Glutamatergic neuron (in vitro differentiated cells): Measurements from ENCODE around the gene KIF18B. TPM values are rescaled to one million over a fixed set of nuclear protein-coding genes. Genes with fewer than 3 reads are reported as not detected.
A peak's percentile ranks its signal among the peaks of the same experiment; 100 is the strongest.
"Not testable (repeated sequence)": the region's sequence is repeated elsewhere in the genome, so short reads cannot be mapped to it uniquely, and the experiment has no call there.

ENCODE experiments used
- DNase-seq: peaks from one replicate; pipeline ENCODE4 v3.0.0; 2022
- H3K27ac Mint-ChIP-seq: one replicate; pipeline ENCODE4 v1.8.0; 2020; ENCODE audit warnings: mild to moderate bottlenecking, mixed read lengths, inconsistent platforms; ENCODE audit not compliant: unreplicated experiment
- H3K27me3 Mint-ChIP-seq: one replicate; pipeline ENCODE4 v1.8.0; 2020; ENCODE audit warnings: mild to moderate bottlenecking, moderate library complexity, mixed read lengths, inconsistent platforms; ENCODE audit not compliant: unreplicated experiment
- H3K36me3 Mint-ChIP-seq: one replicate; pipeline ENCODE4 v1.8.0; 2020; ENCODE audit warnings: mild to moderate bottlenecking, mixed read lengths, inconsistent platforms; ENCODE audit not compliant: unreplicated experiment
- H3K4me1 Mint-ChIP-seq: one replicate; pipeline ENCODE4 v1.8.0; 2020; ENCODE audit warnings: mild to moderate bottlenecking, low read depth, mixed read lengths, inconsistent platforms; ENCODE audit not compliant: unreplicated experiment
- H3K4me3 Mint-ChIP-seq: one replicate; pipeline ENCODE4 v1.8.0; 2020; ENCODE audit warnings: mild to moderate bottlenecking, mixed read lengths, inconsistent platforms; ENCODE audit not compliant: unreplicated experiment
- H3K9me3 Mint-ChIP-seq: one replicate; pipeline ENCODE4 v1.8.0; 2020; ENCODE audit warnings: mild to moderate bottlenecking, moderate library complexity, mixed read lengths, inconsistent platforms; ENCODE audit not compliant: unreplicated experiment
- total RNA-seq: library from RNA; stranded (reverse); fragmentation: NEBNext Ultra II Directional; extraction: Animal tissue kit (Norgen Biotek cat#: 25700); gene quantifications from one replicate; pipeline ENCODE4 v1.2.1, GENCODE V29; 2021; ENCODE audit not compliant: unreplicated experiment
- TF ChIP-seq, protein P1 (sequence below): fragments of 200-600 bp; sonication (generic); IDR thresholded peaks from one replicate; pipeline ENCODE4 v1.5.0; 2021; ENCODE audit not compliant: partially characterized antibody, unreplicated experiment

KIF18B gene
- total RNA-seq, 1 donor from 2014 or later = 7.4 TPM

DNA sequence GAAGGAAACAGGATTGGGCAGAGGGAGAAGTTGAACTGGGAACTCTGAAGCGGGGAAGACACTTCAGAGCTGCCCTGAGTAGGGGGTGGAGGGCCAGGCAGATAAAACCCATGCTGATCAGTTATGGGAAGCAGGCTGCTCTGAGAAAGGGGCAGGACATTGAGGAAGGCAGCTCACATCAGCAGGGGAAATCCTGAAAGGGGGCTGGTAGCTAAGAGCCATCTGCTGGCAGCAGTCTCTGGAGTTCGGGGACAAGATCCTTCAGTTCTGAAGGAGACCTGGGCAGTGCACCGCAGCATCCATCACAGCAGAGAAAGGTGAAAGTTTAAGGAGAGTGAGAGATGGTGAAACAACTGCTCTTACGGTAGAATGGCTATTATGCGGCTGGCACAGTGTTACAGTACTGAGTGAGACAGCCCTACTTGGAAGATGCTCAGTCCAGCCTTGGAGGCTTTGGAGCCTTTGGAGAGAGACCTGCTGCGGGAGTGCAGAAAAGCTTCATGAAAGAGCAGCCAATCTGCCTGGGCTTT lies 5.4 kb upstream of the KIF18B start:
- no peaks in the 10 kb centered on the region for H3K4me1 Mint-ChIP-seq
- no peaks in the 10 kb centered on the region for H3K36me3 Mint-ChIP-seq
- no peak for DNase-seq
- no peak overlapping the region for H3K4me3 Mint-ChIP-seq
- H3K9me3 Mint-ChIP-seq = no peaks in the 10 kb centered on the region
- no peak overlapping the region for H3K27ac Mint-ChIP-seq
- H3K27me3 Mint-ChIP-seq = no peaks in the 10 kb centered on the region
- TF ChIP-seq, protein P1, sequence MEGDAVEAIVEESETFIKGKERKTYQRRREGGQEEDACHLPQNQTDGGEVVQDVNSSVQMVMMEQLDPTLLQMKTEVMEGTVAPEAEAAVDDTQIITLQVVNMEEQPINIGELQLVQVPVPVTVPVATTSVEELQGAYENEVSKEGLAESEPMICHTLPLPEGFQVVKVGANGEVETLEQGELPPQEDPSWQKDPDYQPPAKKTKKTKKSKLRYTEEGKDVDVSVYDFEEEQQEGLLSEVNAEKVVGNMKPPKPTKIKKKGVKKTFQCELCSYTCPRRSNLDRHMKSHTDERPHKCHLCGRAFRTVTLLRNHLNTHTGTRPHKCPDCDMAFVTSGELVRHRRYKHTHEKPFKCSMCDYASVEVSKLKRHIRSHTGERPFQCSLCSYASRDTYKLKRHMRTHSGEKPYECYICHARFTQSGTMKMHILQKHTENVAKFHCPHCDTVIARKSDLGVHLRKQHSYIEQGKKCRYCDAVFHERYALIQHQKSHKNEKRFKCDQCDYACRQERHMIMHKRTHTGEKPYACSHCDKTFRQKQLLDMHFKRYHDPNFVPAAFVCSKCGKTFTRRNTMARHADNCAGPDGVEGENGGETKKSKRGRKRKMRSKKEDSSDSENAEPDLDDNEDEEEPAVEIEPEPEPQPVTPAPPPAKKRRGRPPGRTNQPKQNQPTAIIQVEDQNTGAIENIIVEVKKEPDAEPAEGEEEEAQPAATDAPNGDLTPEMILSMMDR = no peak

DNA sequence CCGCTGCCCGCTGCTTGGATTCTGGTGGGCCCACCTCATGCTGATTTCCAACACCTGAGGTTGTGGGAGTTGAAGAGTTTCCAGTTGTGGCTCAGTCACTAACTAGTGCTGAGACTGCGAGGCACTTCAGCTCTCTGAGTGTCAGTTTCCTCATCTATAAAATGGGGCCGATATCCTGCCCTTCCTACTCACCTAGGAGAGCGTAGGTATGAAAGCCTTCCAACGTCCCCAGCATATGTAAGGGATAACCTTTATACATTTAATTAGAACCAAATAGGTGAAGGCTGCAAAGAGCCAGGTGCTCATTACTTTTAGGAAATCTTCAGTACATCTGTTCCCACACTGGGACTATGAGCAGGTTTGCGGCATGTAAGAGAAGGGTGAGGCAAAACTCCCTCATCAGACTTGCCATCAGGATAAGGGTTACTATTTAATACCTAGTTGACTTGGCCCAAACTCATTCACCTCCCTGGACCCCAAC lies 782 bp upstream of the KIF18B start:
- H3K27me3 Mint-ChIP-seq = no peaks in the 10 kb centered on the region
- no peaks in the 10 kb centered on the region for H3K4me1 Mint-ChIP-seq
- DNase-seq = no peak
- no peaks in the 10 kb centered on the region for H3K36me3 Mint-ChIP-seq
- H3K4me3 Mint-ChIP-seq = peak overlapping the region; percentile 95
- TF ChIP-seq, protein P1 = no peak
- no peaks in the 10 kb centered on the region for H3K9me3 Mint-ChIP-seq
- peak overlapping the region; percentile 28 for H3K27ac Mint-ChIP-seq

DNA sequence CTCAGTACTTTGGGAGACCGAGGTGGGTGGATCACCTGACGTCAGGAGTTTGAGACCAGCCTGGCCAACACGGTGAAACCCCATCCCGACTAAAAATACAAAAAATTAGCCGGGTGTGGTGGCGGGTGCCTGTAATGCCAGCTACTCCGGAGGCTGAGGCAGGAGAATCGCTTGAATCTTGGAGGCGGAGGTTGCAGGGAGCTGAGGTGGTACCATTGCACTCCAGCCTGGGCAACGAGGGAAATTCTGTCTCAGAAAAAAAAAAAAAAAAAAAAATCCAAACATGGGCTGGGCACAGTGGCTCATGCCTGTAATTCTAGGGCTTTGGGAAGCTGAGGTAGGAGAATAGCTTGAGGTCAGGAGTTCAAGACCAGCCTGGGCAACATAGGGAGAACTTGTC lies 1.9 kb downstream of the KIF18B start:
- H3K4me3 Mint-ChIP-seq, H3K36me3 Mint-ChIP-seq, DNase-seq, H3K9me3 Mint-ChIP-seq, H3K27ac Mint-ChIP-seq, H3K27me3 Mint-ChIP-seq, H3K4me1 Mint-ChIP-seq: not testable (repeated sequence)

DNA sequence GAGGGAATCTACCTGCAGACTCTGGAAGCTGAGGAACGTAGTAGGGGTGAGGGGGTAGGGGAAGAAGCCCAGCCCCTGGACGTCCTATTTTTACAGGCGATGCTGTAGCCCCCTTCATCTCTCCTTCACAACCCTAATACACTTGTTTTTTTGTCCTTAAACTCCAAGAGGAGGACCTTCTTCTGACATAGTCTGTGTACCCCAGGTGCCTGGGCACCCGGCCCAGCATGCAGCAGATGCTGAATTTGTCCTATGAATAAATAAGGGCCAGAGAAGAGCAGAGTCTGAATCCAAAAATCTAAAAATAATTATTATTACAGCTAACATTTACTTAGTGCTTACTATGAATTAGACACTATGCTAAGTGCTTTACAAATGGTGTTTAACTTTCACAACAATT lies 5.1 kb downstream of the KIF18B start:
- H3K4me1 Mint-ChIP-seq = no peaks in the 10 kb centered on the region
- TF ChIP-seq, protein P1 = no peak
- no peak overlapping the region for H3K27ac Mint-ChIP-seq
- no peaks in the 10 kb centered on the region for H3K9me3 Mint-ChIP-seq
- H3K36me3 Mint-ChIP-seq = no peaks in the 10 kb centered on the region
- no peak overlapping the region for H3K4me3 Mint-ChIP-seq
- no peaks in the 10 kb centered on the region for H3K27me3 Mint-ChIP-seq
- no peak for DNase-seq

DNA sequence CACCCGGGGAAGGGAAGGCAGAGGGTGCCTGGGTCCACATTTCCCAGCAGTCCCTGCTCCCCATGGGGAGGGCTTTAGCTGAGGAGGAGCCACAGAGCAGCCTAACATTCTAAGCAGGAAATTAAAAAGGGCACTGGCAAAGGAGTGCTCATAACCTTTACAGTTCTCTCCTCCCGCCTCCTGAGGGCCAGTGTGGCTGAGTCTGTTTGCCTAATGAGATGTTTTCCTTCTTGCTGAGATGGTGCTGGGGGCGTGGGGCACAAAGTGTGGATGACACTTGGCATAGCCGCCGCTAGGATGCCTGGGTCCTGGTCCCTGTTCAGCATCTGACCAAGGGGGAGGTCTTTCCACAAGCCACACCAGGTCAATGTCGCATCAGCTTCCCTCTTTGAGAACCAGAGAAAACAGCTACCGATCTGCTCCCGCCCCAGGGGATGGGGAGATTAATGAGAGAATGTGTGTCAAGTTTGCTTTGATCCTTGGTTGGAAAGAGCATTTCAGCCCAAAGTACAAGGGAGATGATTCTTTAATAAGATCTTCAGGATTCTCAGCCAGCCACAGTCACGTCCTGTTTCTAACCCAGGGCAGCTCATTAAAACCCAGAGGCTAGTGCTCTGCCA lies 5.8 kb downstream of the KIF18B start:
- Mint-ChIP-seq H3K9me3 (no peaks in the 10 kb centered on the region), H3K4me1 (no peaks in the 10 kb centered on the region), H3K27ac (no peak overlapping the region), H3K36me3 (no peaks in the 10 kb centered on the region), H3K27me3 (no peaks in the 10 kb centered on the region), H3K4me3 (no peak overlapping the region)
- TF ChIP-seq, protein P1 = no peak
- no peak for DNase-seq
